ENCODE data around the gene POU3F2. TPM values are rescaled to one million over a fixed set of nuclear protein-coding genes. Genes with fewer than 3 reads are reported as not detected.

Gene POU3F2
- total and polyA plus RNA-seq, 9 of the 15 experiments (the other 6 are each of a cell fraction or from before 2014, with no cell fraction given), result 0.08 to 0.46 (median 0.36) TPM

GRCh38 chr6:98885330-98885729 lies 51.0 kb downstream of the POU3F2 start:
- no peak overlapping the region for H3K27ac ChIP-seq (ENCODE audit: extremely low read depth, low read depth, low read length)

More at GRCh38 chr6:98885330-98885729, 51.0 kb downstream of the POU3F2 start:
- FAIRE-seq (no peak), DNase-seq (ENCODE audit: extremely low read depth in 1 of 4, low spot score in 3 of 4) (no peak), ATAC-seq (no peak)
- in situ Hi-C loops (cut with MboI), result no loop called here
- intact Hi-C loops (cut with micrococcal nuclease), result no loop called here
- no peaks in the 10 kb centered on the region for H3K4me1 ChIP-seq (replicated peaks in 1 of 2; ENCODE audit: control insufficient read depth in 2 of 2, insufficient read depth in 2 of 2, low read length in 2 of 2)
- no peaks in the 10 kb centered on the region for H4K20me1 ChIP-seq (replicated peaks; ENCODE audit: control insufficient read depth, insufficient read depth, low read length)
- no peak overlapping the region for H3K4me3 ChIP-seq
- WGBS (ENCODE audit: insufficient coverage, low coverage, missing lambda C conversion rate), result 95% methylated on average over 3 of the region's 3 CpGs
- peaks cover 13% of the 10 kb centered on the region; the same call in 1 of the 3 replicates for H3K36me3 ChIP-seq (ENCODE audit: control insufficient read depth, insufficient read depth, low read length)
- ChIA-PET POLR2A (no interaction called here), CTCF (ENCODE audit: low intra/inter-chr PET ratio) (no interaction called here)
- H3K9me1 ChIP-seq (ENCODE audit: control insufficient read depth, insufficient read depth, low read length), result no peaks in the 10 kb centered on the region
- H3K27me3 ChIP-seq (ENCODE audit: control insufficient read depth in 2 of 2, insufficient read depth in 2 of 2, low read length in 2 of 2), result no peaks in the 10 kb centered on the region
- H3K79me2 ChIP-seq (ENCODE audit: control insufficient read depth, insufficient read depth, low read length), result no peaks in the 10 kb centered on the region
- no peak overlapping the region for H3K4me2 ChIP-seq (ENCODE audit: insufficient read depth, low read length)
- H3K9ac ChIP-seq (ENCODE audit: insufficient read depth in 1 of 2, low read depth in 2 of 2, low read length in 2 of 2), result no peak overlapping the region
- BruUV-seq (replicated peaks), result no TSS peak
- TF ChIP-seq MECOM (CRISPR knock-in tag; IDR thresholded peaks at IDR 0.05), result no peak
- TF ChIP-seq ZNF134 (CRISPR knock-in tag; conservative IDR thresholded peaks at IDR 0.05), result peak; percentile 54; the same call in 1 of the 2 replicates
- no peak for TF ChIP-seq SMARCE1 (IDR thresholded peaks at IDR 0.05)
- no peak for TF ChIP-seq PATZ1 (CRISPR knock-in tag; IDR thresholded peaks at IDR 0.05; ENCODE audit: borderline replicate concordance)
- TF ChIP-seq U2AF1 (optimal IDR thresholded peaks at IDR 0.05; ENCODE audit: low read depth, low read length), result no peak
- TF ChIP-seq SMAD3 (CRISPR knock-in tag; conservative IDR thresholded peaks at IDR 0.05), result no peak
- no peak for TF ChIP-seq ATF3 (IDR thresholded peaks at IDR 0.05)
- no peak for TF ChIP-seq ATF3 (CRISPR knock-in tag; conservative IDR thresholded peaks at IDR 0.05)
- no peak overlapping the region for H2AFZ ChIP-seq (ENCODE audit: low read depth, low read length)
- H3K9me3 ChIP-seq (replicated peaks; ENCODE audit: control insufficient read depth, insufficient read depth, low read depth, low read length), result no peaks in the 10 kb centered on the region
